NCI-H524 (cell line): ENCODE data around the gene PARP4.
A peak's percentile ranks its signal among the peaks of the same experiment; 100 is the strongest.
"Not testable (repeated sequence)": the region's sequence is repeated elsewhere in the genome, so short reads cannot be mapped to it uniquely, and the experiment has no call there.

ENCODE experiments used
- DNase-seq, 2 experiments: peaks; one replicate each; lab custom pipeline; 2025; lab: John Stamatoyannopoulos, UW

Gene PARP4

DNA sequence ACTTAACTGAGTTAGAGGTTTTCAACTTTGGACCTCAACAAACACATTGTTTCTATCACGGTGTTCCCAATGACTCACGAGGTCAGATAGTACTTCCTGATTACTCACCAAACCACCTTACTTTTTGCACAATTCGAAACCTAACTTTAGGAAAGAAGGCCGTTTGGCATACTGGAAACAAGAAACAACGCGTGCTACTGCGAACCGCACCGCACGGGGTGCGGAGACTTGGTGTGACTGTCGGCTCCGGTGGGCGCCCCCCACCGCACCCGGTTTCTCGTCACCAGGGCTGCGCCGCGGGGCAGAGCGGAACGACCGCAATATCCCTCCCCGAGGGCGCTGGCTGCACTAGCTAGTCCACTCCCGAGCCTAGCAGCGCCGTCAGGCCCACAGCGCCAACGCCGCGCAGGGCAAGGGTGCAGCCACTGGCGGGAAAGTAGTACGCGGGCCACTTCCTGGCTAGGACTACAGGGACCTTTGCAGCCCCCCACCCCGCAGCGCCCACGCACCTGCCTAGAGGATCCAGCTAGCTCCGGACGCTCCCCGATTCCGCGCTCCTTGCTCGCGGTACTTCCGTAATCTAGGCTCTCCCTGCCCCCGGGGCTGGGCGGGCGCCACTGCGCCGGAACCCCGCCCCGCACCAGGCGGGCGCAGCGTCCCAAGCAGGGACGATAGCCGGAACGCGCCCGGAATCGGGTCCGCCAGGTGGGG is at the start of gene PARP4:
TSS of gene PARP4 (minus strand) at position 582 of the 711 bp plus-strand sequence. CDS start 9,002 bp downstream, outside the sequence.
- peak; percentile 82 to 90 for DNase-seq

DNA sequence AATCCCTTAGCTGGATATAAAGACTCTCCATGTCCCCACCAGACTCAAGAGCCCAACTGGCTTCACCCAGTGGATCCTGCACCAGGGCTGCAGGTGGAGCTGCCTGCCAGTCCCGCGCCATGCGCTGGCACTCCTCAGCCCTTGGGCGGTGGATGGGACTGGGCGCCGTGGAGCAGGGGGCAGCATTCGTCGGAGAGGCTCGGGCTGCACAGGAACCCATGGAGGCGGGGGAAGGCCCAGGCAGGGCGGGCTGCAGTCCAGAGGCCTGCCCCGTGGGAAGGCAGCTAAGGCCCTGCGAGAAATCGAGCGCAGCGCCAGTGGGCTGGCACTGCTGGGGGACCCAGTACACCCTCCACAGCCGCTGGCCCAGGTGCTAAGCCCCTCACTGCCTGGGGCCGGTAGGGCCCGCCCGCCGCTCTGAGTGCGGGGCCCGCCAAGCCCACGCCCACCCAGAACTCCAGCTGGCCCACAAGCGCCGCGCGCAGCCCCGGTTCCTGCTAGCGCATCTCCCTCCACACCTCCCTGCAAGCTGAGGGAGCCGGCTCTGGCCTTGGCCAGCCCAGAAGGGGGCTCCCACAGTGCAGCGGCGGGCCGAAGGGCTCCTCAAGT is 48.1 kb upstream of the PARP4 start:
- not testable (repeated sequence) for DNase-seq

DNA sequence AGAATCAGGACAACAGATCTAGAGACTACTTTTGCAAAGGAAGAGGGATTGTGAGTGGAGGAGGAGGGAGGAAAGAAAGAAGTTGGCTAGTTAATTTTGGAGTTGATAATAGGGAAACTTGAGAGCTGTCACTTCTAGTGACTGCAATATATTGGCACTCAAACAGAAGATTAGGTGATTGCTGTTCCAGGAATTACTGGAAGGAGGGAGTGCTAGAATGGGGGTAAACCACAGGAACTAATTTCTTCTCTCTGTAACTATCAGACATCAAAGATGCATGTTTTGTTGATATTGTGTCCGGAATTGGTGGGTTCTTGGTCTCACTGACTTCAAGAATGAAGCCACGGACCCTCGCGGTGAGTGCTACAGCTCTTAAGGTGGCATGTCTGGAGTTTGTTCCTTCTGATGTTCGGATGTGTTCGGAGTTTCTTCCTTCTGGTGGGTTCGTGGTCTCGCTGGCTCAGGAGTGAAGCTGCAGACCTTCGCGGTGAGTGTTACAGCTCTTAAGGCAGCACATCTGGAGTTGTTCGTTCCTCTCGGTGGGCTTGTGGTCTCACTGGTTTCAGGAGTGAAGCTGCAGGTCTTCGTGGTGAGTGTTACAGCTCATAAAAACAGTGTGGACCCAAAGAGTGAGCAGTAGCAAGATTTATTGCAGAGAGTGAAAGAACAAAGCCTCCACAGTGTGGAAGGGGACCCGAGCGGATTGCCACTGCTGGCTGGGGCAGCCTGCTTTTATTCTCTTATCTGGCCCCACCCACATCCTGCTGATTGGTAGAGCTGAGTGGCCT is 47.0 kb upstream of the PARP4 start:
- DNase-seq: not testable (repeated sequence)

DNA sequence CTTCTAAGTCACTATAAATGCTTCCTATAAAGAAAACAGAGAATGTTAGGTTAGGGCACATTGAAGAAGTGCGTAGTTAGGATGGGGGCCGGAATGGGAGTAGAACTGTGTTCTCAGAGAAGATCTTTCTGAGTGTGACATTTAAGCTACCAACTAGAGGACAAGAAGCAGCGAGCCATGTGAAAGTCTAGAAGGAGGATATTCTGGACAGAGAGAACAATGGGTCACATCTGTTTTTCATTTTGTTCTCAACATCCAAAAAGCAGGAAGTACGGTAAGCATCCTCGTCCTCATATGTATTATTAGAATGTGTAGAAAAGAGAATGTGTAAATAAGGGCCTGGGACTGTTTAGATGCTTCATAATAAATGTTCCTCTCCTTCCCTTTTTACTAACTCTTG is 44.5 kb upstream of the PARP4 start:
- no peak for DNase-seq

DNA sequence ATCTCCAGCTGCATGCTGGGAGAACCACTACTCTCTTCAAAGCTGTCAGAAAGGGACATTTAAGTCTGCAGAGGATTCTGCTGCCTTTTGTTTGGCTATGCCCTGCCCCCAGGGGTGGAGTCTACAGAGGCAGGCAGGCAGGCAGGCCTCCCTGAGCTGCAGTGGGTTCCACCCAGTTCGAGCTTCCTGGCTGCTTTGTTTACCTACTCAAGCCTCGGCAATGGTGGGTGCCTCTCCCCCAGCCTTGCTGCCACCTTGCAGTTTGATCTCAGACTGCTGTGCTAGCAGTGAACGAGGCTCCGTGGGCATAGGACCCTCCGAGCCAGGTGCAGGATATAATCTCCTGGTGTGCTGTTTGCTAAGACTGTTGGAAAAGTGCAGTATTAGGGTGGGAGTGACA is 41.3 kb upstream of the PARP4 start:
- DNase-seq: not testable (repeated sequence)

DNA sequence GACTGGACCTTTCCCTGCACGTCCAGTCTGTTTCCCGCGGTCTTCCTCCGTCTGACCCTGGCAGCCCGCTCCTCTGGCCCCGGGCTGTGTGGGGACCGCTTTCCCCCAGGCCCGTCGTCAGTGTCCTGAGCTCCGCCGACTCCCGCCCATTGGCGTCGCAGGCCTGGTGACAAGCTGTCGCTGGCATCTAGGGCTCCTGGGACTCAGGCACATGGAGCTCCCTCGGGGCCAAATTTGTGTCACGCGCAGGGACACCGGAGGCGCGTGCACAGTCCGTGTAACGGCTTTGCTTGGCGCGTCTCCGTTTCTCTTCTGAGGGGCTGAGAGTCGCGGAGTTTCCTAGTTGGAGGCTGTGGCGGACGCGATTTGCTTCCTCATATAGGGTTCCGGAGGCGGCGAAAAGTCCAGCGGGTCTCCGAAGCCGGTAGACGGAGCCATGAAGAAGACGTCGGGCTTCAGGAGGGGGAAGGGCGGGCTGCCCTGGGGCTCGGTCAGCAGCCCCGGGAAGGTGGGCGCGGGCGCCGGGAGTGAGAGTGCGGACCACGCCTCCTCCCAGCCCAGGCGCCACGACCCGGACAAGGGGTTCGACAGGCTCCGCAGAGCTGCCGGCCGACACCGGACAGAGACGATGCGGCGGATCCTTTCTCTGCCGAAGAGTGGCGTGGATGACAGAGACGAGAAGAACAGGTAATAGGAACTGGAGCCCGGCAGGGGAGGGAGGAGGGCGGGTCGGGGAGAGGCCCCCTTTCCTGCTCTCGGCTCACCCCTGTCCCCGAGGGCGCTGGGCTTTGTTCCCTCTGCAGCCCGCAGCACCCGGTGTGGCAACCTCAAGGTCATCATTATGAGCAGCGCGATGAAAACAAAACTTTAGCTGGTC is 29.1 kb upstream of the PARP4 start:
- peak; percentile 50 to 72 for DNase-seq

DNA sequence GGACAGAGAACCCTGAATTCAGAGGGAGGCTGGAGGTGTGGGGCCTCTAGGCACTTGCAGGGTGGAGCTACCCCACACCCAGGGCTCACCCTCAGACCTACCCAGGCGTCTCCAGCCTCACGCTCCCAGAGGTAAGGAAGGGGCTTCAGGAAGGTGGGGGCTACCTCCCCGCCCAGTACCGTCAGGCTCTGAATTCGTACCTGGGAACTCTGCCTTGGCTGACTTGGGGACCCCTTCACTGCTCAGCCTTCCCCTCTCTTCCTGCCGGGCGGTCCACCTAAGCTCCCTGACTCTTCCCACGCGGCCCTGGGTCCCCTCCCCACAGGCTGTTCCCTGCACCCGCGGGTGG is 28.5 kb upstream of the PARP4 start:
- DNase-seq: no peak

DNA sequence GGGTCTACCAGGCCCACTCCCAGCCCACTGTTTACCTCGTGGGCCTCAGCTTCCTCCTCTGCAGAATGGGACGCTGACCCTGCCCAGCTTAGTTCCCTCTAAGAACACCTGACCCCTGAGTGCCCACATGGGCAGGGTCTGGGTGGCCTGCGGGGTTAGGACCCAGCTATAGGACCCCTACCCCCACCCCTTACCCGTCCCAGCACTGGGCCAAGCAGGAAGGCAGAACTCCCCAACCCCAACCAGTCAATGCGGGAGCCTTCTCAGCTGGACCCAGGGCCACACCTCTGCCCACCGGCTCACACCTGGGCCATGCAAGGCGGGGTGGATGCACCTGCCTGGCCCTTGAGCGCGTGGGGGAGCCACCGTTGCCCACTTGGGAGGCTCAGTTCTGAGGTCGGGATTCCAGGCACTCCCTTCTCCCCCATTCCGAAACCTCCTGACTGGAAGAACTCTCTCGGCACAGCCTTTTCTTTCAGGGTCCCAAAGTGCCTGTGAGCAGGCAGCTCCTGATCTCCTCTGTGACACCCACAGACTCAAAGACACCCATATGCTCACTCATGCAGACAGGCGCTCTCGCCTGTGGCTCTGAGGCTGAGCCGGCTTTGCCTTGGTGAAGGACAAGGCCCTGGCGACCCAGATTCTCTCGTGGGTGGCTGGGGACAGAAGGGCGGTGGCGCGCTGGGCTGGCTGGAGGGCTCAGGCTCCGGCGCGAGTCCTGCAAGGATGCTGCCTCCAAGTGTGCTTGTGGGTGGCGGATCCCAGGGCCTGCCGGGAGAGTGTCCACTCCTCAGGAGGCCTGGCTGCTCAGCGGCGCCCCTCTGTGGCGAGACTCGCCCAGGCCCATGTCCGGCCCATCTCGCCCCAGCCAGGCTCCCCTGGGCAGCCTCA is 27.9 kb upstream of the PARP4 start:
- DNase-seq: no peak

DNA sequence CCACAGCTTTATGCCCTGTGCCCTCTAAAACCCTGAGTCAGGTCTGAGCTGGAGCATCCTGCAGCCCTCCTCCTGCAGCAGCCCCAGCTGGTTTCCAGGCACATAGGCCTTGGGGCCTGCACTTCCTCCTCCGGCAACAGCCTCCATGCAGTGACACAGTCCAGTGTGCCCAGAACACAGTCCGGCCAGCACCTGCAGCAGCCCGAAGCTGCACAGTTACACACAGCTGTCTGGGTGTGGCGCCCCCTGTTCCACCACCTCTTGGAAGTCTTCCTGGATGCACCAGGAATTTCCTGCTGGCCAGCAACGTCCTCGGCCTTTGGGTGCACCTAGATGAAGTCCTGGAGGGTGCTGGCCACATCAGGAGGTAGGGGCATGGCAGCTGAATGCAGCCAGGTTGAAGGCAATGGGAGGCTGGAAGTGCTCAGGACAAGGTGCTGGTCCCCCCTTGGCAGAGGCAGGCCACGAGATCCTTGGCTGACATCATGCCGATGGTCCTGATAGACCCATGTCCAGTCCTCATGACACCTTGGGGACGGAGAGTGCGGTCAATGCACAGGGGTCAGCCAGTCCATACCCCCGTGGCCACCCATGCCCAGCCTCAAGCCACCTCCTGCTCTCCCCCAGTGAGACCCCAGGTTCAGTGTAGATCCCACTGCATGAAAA is 27.1 kb upstream of the PARP4 start:
- DNase-seq: no peak

DNA sequence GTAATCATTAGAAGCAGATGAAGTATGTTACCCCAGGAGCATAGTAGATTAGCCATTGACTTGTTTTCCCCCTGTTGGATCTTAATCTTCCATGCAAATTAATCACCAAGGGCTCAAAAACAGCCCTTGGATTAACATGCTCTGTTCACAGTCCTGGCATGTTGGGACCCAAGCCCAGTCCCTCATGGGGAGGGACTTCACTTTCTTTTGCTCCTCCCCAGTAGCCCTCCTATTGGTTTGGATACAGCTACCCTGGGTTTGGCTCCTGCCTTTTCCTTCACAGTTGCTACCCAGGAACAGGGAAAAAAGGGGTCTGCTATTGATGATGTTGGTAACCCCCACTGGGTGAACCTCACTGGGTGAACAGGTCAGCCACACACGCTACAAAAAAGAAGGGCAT is 16.9 kb upstream of the PARP4 start:
- no peak for DNase-seq

DNA sequence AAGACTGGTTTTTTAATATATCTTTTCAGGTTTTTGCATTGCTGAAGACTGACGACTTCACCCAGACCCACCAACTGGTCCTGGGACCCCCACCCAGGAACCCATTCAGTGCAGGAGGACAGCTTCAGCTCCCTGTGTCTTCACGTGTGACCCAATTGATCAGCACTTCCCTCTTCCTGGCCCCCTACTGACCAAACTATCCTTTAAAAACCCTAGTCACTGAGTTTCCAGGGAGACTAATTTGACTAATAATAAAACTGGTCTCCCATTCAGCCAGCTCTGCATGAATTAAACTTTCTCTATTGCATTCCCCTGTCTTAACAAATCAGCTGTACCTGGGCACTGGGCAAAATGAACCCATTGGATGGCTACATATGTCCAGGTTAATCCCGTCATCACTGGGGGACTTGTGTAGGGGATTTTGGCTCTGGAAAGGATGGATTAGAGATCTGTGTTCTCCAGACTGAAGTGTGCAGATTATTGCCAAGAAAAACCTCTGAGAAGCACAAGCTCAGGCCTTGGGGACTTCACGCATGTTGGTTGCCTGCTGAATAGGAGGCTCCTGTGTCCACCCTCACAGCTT is 16.3 kb upstream of the PARP4 start:
- no peak for DNase-seq

DNA sequence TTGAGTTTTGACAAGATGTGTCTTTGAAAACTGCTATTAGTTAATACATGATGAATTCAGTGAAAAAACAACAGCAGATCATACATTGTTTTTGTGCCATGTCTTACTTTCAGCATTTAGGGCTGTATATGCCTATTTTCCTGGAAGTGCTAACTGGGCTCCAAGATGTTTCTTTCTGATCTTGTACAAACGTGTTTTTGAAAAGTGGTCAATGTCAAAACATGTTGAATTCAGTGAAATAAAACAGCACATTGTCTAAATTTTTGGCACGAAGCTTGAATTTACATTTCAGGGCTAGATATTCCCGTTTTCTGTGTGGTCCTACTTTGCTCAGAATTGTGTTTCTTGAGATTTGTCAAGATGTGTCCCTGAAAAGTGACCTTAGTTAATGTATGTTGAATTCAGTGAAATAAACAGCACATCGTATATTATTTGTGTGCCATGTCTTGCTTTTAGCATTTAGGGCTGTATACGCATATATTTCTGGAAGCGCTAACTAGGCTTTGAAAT is 14.7 kb upstream of the PARP4 start:
- no peak for DNase-seq

DNA sequence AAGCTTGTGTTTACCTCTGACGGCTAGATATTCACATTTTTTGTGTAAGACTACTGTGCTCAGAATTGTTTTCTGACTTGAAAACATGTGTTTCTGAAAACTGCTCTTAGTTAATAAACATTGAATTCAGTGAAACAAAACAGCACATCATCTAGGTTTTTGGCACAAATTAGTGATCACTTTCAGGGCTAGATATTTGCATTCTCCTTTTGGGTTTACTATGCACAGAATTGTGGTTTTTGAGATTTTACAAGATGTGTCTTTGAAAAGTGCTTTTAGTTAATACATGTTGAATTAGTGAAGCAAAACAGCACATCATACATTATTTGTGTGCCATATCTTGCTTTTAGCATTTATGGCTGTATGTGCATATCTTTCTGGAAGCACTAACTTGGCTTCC is 8.2 kb upstream of the PARP4 start:
- DNase-seq: no peak

DNA sequence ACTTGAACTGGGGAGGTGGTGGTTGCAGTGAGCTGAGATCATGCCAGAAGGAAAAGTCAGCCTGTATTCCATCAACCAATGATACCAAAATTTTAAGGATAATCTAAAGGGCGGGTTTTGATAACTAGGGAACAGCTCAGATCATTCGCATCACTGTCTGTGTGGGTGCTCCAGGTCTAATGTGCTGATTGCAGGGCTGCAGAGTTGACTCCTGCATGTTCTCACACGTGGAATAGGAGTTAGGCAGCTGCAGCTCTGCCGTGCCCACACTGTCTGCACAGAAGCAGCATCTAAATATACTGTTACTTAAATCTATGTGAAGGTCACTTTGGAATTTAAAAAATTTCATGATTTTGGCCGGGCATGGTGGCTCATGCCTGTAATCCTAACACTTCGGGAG is 4.3 kb upstream of the PARP4 start:
- no peak for DNase-seq

DNA sequence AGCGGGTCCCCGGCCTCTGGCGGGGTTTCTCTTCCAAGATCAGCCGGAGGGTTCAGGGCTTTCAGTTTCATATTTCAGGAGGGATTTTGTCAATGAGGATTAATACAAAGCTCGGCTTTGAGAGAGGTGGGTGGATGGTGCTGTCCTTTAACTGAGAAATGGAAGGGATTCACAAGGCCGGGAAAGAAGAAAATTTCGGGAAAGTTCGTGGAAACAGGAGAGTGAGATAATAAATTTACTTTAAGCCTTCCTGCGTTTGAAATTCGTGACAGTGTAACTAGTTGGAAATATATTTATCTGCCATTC is 283 bp upstream of the PARP4 start:
- no peak for DNase-seq

DNA sequence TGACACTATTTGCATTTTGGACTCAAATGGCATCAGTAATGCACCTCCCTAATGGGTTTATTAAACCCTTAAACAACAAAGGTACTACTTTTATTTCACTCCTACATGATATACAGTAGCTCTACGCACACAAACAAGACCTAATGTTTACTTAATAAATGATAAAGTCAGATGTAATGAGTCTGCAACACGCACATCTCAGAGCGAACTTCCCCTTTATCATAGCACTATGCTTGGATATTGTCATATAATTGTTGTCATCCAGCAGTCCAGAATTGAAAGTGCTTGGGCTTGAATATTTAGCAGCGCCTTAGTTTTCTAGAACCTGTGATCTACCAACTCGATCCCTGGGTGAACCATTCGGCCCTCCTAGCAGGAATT is 772 bp downstream of the PARP4 start:
- no peak for DNase-seq

DNA sequence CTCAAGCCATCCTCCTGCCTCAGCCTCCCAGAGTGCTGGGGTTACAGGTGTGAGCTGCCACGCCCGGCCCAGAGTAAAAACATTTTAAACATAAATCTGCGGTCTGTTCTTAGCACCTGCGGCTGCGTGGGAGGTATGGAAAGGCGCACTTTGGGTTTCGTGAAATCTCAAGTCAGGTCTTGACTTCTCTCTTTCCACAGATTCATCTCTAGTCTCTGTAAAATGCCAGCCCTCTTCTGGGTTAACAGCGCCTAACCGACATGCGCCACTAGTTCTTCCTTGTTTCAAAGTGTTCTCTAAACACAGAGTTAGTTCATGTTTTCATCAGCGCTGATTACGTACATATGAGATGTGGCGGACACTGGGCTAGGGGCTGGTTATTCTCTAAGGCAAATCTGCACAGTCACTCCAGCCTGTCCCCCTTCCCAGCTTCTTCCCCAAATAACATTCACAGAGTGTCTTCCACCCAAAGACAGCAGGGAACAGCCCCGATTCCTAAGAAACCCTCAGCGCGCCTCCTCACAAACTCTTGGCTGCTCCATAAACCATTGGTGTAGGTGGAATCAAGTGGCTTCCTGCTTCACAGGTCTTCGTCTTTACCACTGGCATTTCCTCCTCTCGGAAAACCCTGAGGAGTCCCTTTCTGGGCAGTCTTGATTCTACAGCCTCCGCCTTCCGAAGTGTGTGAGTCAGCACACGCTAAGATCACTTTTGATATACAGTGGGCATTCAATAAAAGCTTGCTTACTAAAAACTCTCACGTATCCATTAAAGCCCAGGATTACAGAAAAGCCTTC is 1.4 kb downstream of the PARP4 start:
- no peak for DNase-seq

DNA sequence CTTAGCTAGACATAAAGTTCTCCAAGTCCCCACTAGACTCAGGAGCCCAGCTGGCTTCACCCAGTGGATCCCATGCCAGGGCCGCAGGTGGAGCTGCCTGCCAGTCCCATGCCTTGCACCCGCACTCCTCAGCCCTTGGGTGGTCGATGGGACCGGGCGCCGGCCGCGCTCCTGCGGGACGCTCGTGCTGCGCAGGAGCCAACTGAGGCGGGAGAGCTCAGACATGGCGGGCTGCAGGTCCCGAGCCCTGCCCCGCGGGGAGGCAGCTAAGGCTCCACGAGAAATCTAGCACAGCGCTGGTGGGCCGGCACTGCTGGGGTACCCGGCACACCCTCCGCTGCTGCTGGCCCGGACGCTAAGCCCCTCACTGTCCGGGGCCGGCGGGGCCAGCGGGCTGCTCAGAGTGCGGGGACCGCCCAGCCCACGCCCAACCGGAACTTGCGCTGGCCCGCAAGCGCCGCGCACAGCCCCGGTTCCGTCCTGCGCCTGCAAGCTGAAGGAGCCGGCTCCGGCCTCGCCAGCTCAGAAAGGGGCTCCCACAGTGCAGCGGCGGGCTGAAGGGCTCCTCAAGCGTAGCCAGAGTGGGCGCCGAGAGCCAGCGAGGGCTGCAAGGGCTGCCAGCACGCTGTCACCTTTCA is 5.8 kb downstream of the PARP4 start:
- no peak for DNase-seq

DNA sequence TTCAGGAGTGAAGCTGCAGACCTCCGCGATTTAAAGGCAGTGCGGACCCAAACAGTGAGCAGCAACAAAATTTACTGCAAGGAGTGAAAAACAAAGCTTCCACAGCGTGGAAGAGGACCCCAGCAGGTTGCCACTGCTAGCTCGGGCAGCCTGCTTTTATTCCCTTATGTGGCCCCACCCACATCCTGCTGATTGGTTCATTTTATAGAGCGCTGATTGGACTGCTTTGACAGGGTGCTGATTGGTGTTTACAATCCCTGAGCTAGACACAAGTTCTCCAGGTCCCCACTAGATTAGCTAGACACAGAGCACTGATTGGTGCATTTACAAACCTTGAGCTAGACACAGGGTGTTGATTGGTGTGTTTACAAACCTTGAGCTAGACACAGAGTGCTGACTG is 6.3 kb downstream of the PARP4 start:
- not testable (repeated sequence) for DNase-seq
